NCI-H345 treated with DMSO at 0.1 percent for 48 hours (cell line): Measurements from ENCODE around the gene DPY19L2.
"Not testable (repeated sequence)": the region's sequence is repeated elsewhere in the genome, so short reads cannot be mapped to it uniquely, and the experiment has no call there.

Experiments
- DNase-seq: peaks from one replicate; lab custom pipeline; 2025; ENCODE audit not compliant: unreplicated experiment; lab: John Stamatoyannopoulos, UW

Gene DPY19L2

GRCh38 chr12:63668028-63668799 is at the start of gene DPY19L2:
TSS of gene DPY19L2 (minus strand) at chr12:63668493. CDS start at chr12:63668393, 100 bp downstream.
- peak; percentile 30 for DNase-seq

GRCh38 chr12:63716891-63717290 is 48.6 kb upstream of the DPY19L2 start:
- not testable (repeated sequence) for DNase-seq

DNA sequence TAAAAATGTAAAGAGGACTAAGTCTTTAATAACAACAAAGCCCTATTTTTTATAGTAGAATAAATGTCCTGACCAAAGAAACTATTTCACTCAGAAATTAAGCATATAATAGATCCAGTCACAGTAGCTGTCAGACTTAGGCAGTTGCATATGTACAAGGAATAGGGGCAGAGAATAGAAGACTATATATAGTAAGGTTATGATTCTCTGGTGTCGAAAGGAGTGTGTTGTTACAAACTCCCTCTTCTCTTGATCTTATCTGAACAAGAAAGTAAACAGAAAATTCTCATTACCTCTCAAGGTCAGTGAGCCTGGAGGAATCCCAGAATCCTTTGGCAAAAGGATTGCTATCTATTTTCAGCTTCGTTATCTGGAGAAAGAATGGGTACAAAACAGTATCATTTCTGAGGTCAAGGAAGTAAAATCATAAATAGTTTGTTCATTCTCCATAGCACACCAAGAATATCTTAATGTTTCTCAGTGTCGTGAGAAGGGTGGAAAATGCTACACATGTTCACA is 46.9 kb upstream of the DPY19L2 start:
- DNase-seq, result not testable (repeated sequence)

GRCh38 chr12:63714409-63714808 is 46.1 kb upstream of the DPY19L2 start:
- DNase-seq, result not testable (repeated sequence)

GRCh38 chr12:63713681-63714075 is 45.4 kb upstream of the DPY19L2 start:
- not testable (repeated sequence) for DNase-seq

GRCh38 chr12:63712979-63713680 is 44.8 kb upstream of the DPY19L2 start:
- not testable (repeated sequence) for DNase-seq

DNA sequence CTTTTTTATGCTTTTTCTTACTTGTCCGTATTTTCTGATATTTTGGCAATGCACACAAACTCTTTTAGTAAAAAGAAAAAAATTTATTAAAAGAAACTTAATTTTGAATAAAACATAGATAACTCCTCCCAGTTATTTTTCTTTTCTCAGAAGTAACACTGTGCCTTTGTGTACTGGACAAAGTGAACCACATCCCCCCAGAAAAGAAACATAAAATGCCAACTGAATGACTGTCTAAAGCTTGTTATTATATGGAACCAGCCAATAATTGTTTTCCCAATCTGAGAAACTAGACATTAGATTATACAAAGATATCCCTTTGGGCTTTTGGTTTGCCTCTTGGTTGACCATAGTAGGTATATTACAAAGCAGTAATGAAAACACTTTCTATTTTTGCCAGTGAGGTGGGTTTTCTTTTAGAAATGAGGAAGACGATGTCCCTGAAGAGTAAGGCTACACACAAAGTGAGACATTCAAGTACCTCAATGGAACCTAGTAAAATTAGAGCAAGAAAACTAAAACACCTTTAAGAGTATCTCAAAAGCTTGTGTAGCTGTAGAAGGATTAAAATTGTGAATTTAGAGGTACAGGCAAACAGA is 44.2 kb upstream of the DPY19L2 start:
- not testable (repeated sequence) for DNase-seq

DNA sequence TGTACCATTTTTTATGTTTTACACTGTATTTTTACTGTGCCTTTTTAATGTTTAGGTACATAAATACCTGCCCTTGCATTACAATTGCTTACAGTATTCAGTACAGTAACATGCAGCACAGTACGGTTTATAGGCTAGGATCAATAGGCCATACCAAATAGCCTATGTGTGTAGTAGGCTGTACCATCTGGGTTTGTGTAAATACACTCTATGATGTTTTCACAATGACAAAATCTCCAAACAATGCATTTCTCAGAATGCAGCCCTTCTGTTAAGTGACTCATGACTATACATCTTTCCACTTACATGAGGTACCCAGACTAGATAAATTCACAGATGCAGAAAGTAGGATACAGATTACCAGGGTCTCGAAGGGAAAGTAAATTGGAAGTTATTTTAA is 43.0 kb upstream of the DPY19L2 start:
- peak; percentile 38 for DNase-seq

DNA sequence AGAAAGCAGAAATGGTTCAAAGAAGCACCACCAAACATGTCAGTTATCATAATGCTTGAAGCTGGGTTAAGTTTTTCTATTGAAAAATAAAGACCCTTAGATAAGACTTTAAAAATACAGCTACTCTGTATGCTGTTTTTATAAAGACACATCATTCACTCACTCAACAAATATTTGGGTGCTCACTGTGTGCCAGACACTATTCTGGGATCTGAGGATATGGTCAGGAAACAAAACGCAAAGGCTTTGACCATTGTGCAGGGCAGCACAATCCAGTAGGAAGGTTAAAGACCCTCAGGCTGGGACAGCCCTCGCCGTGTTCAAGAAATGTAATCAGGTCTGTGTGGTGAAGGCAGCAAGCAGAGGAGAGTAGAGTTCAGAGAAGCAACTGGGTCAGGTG is 38.0 kb upstream of the DPY19L2 start:
- DNase-seq, result no peak

- not testable (repeated sequence) for DNase-seq
These were observed 31.5 kb upstream of the DPY19L2 start for GRCh38 chr12:63699678-63700382.

DNA sequence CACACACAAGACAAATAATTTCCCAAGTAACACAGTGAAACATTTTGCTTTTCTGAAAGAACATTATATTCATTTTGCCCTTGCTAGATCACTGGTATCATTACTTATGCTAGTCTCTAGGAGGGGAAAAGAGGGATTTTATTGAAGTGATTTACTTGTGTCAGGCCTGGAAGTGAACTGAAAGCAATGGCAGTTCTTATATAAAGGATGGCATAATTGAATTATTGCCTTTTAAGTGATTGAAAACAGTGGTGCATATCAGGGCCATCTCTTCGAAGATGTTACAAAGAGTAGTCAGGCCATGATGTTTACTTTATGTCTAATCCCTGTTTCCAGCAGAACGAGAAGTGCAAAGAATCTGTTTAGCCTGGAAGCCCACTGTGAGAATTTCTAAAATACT is 30.7 kb upstream of the DPY19L2 start:
- DNase-seq, result not testable (repeated sequence)

DNA sequence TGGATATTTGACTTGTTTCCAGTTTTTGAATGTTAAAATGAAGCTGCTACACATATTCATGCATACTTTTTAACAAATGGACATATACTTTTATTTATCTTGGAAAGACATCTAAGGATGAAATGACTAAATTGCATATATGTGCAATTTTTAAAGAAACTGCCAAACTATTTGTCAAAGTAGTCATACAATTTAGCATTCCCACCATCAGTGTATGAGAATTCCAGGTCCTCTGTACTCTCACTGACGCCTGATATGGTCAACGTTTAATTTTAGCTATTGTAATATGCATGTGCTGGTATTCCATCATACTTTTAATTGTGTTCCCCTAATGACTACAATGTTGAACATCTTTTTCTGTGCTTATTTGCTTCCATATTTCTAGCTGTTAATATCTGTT is 22.5 kb upstream of the DPY19L2 start:
- not testable (repeated sequence) for DNase-seq

- DNase-seq, result not testable (repeated sequence)
These were observed 20.8 kb upstream of the DPY19L2 start for GRCh38 chr12:63689141-63689540.

GRCh38 chr12:63686623-63687022 is 18.3 kb upstream of the DPY19L2 start:
- DNase-seq, result not testable (repeated sequence)

DNA sequence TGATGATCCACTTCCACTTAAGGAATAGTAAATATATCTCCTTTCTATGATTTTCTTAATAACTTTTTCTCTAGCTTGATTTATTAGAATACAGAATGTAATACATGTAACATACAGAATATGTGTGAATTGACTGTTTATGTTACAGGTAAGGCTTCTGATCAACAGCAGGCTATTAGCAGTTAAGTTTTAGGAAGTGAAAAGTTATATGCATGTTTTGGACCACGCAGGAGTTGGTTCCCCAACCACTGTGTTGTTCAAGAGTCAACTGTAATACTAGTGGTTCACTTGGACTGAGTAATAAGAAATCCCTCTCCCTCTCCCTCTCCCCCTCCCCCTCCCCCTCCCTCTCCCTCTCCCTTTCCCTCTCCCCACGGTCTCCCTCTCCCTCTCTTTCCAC is 17.5 kb upstream of the DPY19L2 start:
- not testable (repeated sequence) for DNase-seq

- DNase-seq, result not testable (repeated sequence)
These were observed 14.3 kb upstream of the DPY19L2 start for GRCh38 chr12:63682617-63683016.

- not testable (repeated sequence) for DNase-seq
These were observed 12.5 kb upstream of the DPY19L2 start for GRCh38 chr12:63680758-63681157.

GRCh38 chr12:63672550-63672949 is 4.3 kb upstream of the DPY19L2 start:
- not testable (repeated sequence) for DNase-seq

DNA sequence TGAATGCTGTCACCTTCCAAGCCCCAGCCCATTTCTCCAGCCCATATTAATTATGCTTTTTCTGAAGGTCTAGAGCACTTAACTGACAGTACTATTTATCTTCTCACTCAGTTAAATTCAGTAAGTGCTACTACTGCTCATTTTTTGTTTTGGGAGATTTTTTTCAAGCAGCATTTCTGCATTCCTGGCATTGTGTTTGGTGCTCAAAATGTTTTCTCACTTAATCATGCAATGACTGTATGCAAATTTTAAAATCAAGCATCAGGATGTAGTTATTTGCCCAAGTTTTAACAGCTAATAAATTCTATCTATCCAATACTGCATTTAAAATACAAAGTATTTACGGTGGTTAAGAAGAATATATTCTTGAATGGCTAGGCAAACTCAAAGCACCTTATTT is 1.6 kb upstream of the DPY19L2 start:
- not testable (repeated sequence) for DNase-seq

GRCh38 chr12:63669427-63669826 is 1.1 kb upstream of the DPY19L2 start:
- DNase-seq, result not testable (repeated sequence)
